ENCODE data around the gene CTDP1.

DNA sequence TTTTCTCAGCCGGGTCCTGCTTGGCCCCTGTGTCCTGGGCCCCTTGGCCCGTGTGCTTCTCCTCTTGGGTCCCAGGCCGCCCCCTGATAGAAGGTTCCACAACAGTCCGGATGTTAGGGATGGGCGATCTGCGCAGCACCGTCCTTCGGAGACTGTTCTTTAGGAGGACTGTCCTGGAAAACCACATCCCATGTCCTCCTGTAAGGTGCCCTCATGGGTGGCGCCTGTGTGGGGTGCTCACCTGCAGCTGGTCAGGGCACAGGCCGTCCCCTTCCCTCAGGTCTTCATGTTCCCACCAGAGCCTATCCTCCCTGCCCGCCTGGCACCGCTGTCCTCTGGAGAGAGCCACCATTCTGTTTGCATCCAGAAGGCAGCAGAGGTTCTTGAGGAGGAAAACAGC is 50.0 kb downstream of the CTDP1 start:
- TF ChIP-seq, protein P1, sequence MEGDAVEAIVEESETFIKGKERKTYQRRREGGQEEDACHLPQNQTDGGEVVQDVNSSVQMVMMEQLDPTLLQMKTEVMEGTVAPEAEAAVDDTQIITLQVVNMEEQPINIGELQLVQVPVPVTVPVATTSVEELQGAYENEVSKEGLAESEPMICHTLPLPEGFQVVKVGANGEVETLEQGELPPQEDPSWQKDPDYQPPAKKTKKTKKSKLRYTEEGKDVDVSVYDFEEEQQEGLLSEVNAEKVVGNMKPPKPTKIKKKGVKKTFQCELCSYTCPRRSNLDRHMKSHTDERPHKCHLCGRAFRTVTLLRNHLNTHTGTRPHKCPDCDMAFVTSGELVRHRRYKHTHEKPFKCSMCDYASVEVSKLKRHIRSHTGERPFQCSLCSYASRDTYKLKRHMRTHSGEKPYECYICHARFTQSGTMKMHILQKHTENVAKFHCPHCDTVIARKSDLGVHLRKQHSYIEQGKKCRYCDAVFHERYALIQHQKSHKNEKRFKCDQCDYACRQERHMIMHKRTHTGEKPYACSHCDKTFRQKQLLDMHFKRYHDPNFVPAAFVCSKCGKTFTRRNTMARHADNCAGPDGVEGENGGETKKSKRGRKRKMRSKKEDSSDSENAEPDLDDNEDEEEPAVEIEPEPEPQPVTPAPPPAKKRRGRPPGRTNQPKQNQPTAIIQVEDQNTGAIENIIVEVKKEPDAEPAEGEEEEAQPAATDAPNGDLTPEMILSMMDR (IDR thresholded peaks at IDR 0.05), result no peak
- no peak for TF ChIP-seq POLR2A (IDR thresholded peaks at IDR 0.05)
